HepG2 (cell line): ENCODE results near the gene POLE. TPM values are rescaled to one million over a fixed set of nuclear protein-coding genes. Genes with fewer than 3 reads are reported as not detected.

Source experiments
- ATAC-seq: fragments of 200-7000 bp; cut with Tn5 transposase; 3 replicates; pipeline ENCODE4 v1.9.1; 2020; ENCODE audit warnings: mild to moderate bottlenecking, moderate library complexity
- BruUV-seq: library from RNA; stranded (reverse); fragments of 400-500 nt; replicated peaks from 2 replicates; lab custom pipeline; 2021; lab: Mats Ljungman, UMichigan
- CTCF ChIA-PET: fragments of 300-600 bp; formaldehyde crosslinking; extraction: SDS; loops from one replicate; lab custom pipeline; 2021; ENCODE audit warnings: low total read pairs, inconsistent platforms, low intra/inter-chr PET ratio; lab: Yijun Ruan, JAX
- POLR2A ChIA-PET: fragments of 350-600 bp; sonication (Branson Sonifier 250); formaldehyde crosslinking; loops from one replicate; lab custom pipeline; 2020; ENCODE audit warnings: antibody characterized with exemption, inconsistent platforms; lab: Yijun Ruan, JAX
- DNase-seq: peaks from one replicate; pipeline ENCODE4 v3.0.0-alpha.2; 2015; ENCODE audit warnings: low spot score
- FAIRE-seq: peaks from 3 replicates; lab custom pipeline; 2011; peaks lifted over from hg19 to GRCh38; lab: Jason Lieb, UNC
- H2AFZ ChIP-seq: one replicate; pipeline ENCODE4 v1.6.1; 2011; ENCODE audit warnings: low read length, inconsistent platforms
- H3K27ac ChIP-seq: fragments of 300-600 bp; 3 replicates; pipeline ENCODE4 v1.8.0; 2011; ENCODE audit warnings: mixed run types, mild to moderate bottlenecking, mixed read lengths, low read length, inconsistent platforms; ENCODE audit not compliant: insufficient read depth; ENCODE audit errors: extremely low read length
- H3K27me3 ChIP-seq, 2 experiments: fragments of 200-600 bp in 1 of 2; 2 replicates in 1 of 2; 3 replicates in 1 of 2; pipeline versions ENCODE4 v1.6.0 to v1.8.0; 2011; ENCODE audit warnings: low read length in 2 of 2, mild to moderate bottlenecking in 2 of 2, moderate library complexity in 2 of 2, inconsistent platforms in 1 of 2; ENCODE audit not compliant: insufficient read depth in 2 of 2, control insufficient read depth in 1 of 2
- H3K36me3 ChIP-seq, 2 experiments: fragments of 200-600 bp in 1 of 2; replicated peaks in 1 of 2; 2 replicates in 1 of 2; 3 replicates in 1 of 2; pipeline versions ENCODE4 v1.5.1 to v1.8.0; 2011; ENCODE audit warnings: low read length in 2 of 2, inconsistent platforms in 1 of 2; ENCODE audit not compliant: insufficient read depth in 2 of 2, control insufficient read depth in 1 of 2
- H3K4me1 ChIP-seq: 2 replicates; pipeline ENCODE4 v1.5.1; 2012; ENCODE audit warnings: low read length, inconsistent platforms; ENCODE audit not compliant: insufficient read depth
- H3K4me2 ChIP-seq: 2 replicates; pipeline ENCODE4 v1.6.0; 2011; ENCODE audit warnings: low read depth, low read length, inconsistent platforms
- H3K4me3 ChIP-seq, 3 experiments: fragments of 200-600 bp in 1 of 3; sonication (generic), shearing (Covaris generic) in 1 of 3; replicated peaks in 1 of 3; 2 replicates each; pipeline ENCODE4 v1.5.1; 2011 to 2016; ENCODE audit warnings: low read length in 3 of 3, inconsistent platforms in 2 of 3, low read depth in 2 of 3, mild to moderate bottlenecking in 2 of 3, control low read depth in 1 of 3, mixed read lengths in 1 of 3; ENCODE audit not compliant: insufficient read depth in 1 of 3
- H3K79me2 ChIP-seq: one replicate; pipeline ENCODE4 v1.6.1; 2011; ENCODE audit warnings: low read length, inconsistent platforms; ENCODE audit not compliant: insufficient read depth
- H3K9ac ChIP-seq: 2 replicates; pipeline ENCODE4 v1.6.0; 2011; ENCODE audit warnings: mild to moderate bottlenecking, low read depth, low read length, inconsistent platforms; ENCODE audit not compliant: insufficient read depth
- H3K9me3 ChIP-seq: 2 replicates; pipeline ENCODE4 v1.5.1; 2012; ENCODE audit warnings: mild to moderate bottlenecking, low read length
- H4K20me1 ChIP-seq: 2 replicates; pipeline ENCODE4 v1.6.0; 2011; ENCODE audit warnings: inconsistent platforms, mild to moderate bottlenecking, low read length, moderate library complexity; ENCODE audit not compliant: insufficient read depth
- ARNT ChIP-seq: fragments of 450-650 bp; IDR thresholded peaks from 2 replicates; pipeline ENCODE4 v1.6.1; 2017
- ISL2 ChIP-seq: sonication (generic); formaldehyde crosslinking; IDR thresholded peaks from 2 replicates; pipeline ENCODE4 v1.5.0; 2020; ENCODE audit warnings: missing genetic modification reagents
- KDM6A ChIP-seq: IDR thresholded peaks from 2 replicates; pipeline ENCODE4 v1.6.1; 2016; ENCODE audit warnings: low read depth
- MIER3 ChIP-seq: IDR thresholded peaks from 2 replicates; pipeline ENCODE4 v1.6.1; 2016; ENCODE audit warnings: missing compliant biosample characterization, borderline replicate concordance
- REL ChIP-seq: sonication (generic); formaldehyde crosslinking; conservative IDR thresholded peaks from 2 replicates; pipeline ENCODE4 v1.8.0; 2022; ENCODE audit warnings: mild to moderate bottlenecking, missing genetic modification reagents, moderate library complexity
- SCMH1 ChIP-seq: sonication (generic); formaldehyde crosslinking; IDR thresholded peaks from 2 replicates; pipeline ENCODE4 v1.9.0; 2021; ENCODE audit warnings: missing genetic modification reagents, mild to moderate bottlenecking, borderline replicate concordance
- ZBTB7B ChIP-seq: sonication (generic); formaldehyde crosslinking; IDR thresholded peaks from 2 replicates; pipeline ENCODE4 v1.4.0; 2020; ENCODE audit warnings: missing genetic modification reagents
- ZNF276 ChIP-seq: sonication (generic); formaldehyde crosslinking; IDR thresholded peaks from 2 replicates; pipeline ENCODE4 v1.4.0; 2020; ENCODE audit warnings: mild to moderate bottlenecking, low read depth, missing genetic modification reagents
- ZNF549 ChIP-seq: sonication (generic); formaldehyde crosslinking; IDR thresholded peaks from 2 replicates; pipeline ENCODE4 v1.5.0; 2020; ENCODE audit warnings: missing genetic modification reagents
- WGBS: methylation state at CpG from one replicate; pipeline ENCODE4 v1.1.6; 2017; ENCODE audit warnings: low lambda C conversion rate; 5-methylcytosine and 5-hydroxymethylcytosine counted together
- in situ Hi-C: cut with HindIII; loops from 2 replicates; pipeline ENCODE4 v1.10.0; 2017; ENCODE audit warnings: low pct_unique_long_range_greater_than_20kb; ENCODE audit not compliant: extremely low pct_ligation_motif_present
- intact Hi-C: fragments of 100-400 bp; cut with micrococcal nuclease; formaldehyde crosslinking; loops from one replicate; pipeline ENCODE4 v1.10.0; 2022; ENCODE audit not compliant: unreplicated experiment
- polyA plus RNA-seq, 8 experiments: library from polyadenylated mRNA; depleted of rRNA in 3 of 8; stranded (reverse) in 7 of 8; unstranded in 1 of 8; fragments of >200 nt; fragmentation: Illumina TruSeq in 4 of 8; extraction: Trizol in 4 of 8; gene quantifications; 2 replicates each; pipeline versions ENCODE4 v1.2.1 to v1.2.3, GENCODE V29; 2011 to 2016; ENCODE audit warnings: low read depth in 4 of 8, missing spikeins in 1 of 8, mixed read lengths in 1 of 8; ENCODE audit not compliant: insufficient read depth in 1 of 8
- total RNA-seq, 5 experiments: library from RNA; depleted of rRNA; stranded (reverse); fragments of >200 nt; fragmentation: Illumina TruSeq; extraction: Trizol; gene quantifications; 2 replicates each; pipeline ENCODE4 v1.2.3, GENCODE V29; 2016; ENCODE audit warnings: low read depth in 1 of 5

Gene POLE
- total and polyA plus RNA-seq, 2 of the 13 experiments (the other 11 are each of a cell fraction or from before 2014, with no cell fraction given): 25.3 to 52.2 TPM

GRCh38 chr12:132642846-132643835 lies 44.0 kb downstream of the POLE start:
- Histone ChIP-seq H4K20me1 (no peaks in the 10 kb centered on the region; the same call in 1 of the 2 replicates), H3K4me3 (no peak overlapping the region), H3K27me3 (no peaks in the 10 kb centered on the region), H3K4me1 (no peaks in the 10 kb centered on the region), H2AFZ (no peak overlapping the region), H3K9me3 (no peaks in the 10 kb centered on the region), H3K36me3 (peaks cover 21 to 62% of the 10 kb centered on the region in 2 experiments; a peak in 4 of 5 replicates), H3K79me2 (no peaks in the 10 kb centered on the region), H3K9ac (no peak overlapping the region), H3K27ac (no peak overlapping the region), H3K4me2 (no peak overlapping the region)
- 97% methylated on average over 23 of the region's 30 CpGs for whole genome bisulfite sequencing
- ChIA-PET CTCF (no interaction called here), POLR2A (no interaction called here)
- intact Hi-C loops: no loop called here
- in situ Hi-C loops: no loop called here
- no peak for FAIRE-seq
- ATAC-seq: no peak
- DNase-seq: no peak
- TF ChIP-seq MIER3 (no peak), REL (CRISPR knock-in tag) (no peak), KDM6A (CRISPR knock-in tag) (no peak), ZNF276 (no peak), ISL2 (CRISPR knock-in tag) (no peak), SCMH1 (CRISPR knock-in tag) (no peak), ARNT (no peak), ZNF549 (no peak), ZBTB7B (CRISPR knock-in tag) (no peak)
- no TSS peak for BruUV-seq
